Fibroblast of skin of right quadriceps (primary cell): ENCODE data around the gene MAP1LC3A.
A peak's percentile ranks its signal among the peaks of the same experiment; 100 is the strongest.
"Not testable (repeated sequence)": the region's sequence is repeated elsewhere in the genome, so short reads cannot be mapped to it uniquely, and the experiment has no call there.

Experiments
- DNase-seq: peaks from one replicate; pipeline ENCODE4 v3.0.0-alpha.2; 2013

Gene MAP1LC3A

GRCh38 chr20:34558320-34559218, at the start of gene MAP1LC3A:
Gene MAP1LC3A (plus strand): TSS chr20:34558718. CDS start chr20:34558869, 151 bp downstream.
- peak; percentile 97 for DNase-seq

GRCh38 chr20:34510575-34510974, 47.9 kb upstream of the MAP1LC3A start:
- no peak for DNase-seq

- DNase-seq, result no peak
Observed at GRCh38 chr20:34511891-34512265, 46.6 kb upstream of the MAP1LC3A start.

- DNase-seq, result no peak
Observed at GRCh38 chr20:34512266-34512954, 46.1 kb upstream of the MAP1LC3A start.

GRCh38 chr20:34512955-34513419, 45.5 kb upstream of the MAP1LC3A start:
- DNase-seq, result no peak

GRCh38 chr20:34514034-34514433, 44.5 kb upstream of the MAP1LC3A start:
- DNase-seq, result not testable (repeated sequence)

- DNase-seq, result peak; percentile 8
Observed at GRCh38 chr20:34514897-34515483, 43.5 kb upstream of the MAP1LC3A start.

- peak; percentile 36 for DNase-seq
Observed at GRCh38 chr20:34515484-34516246, 42.9 kb upstream of the MAP1LC3A start.

- peak; percentile 96 for DNase-seq
Observed at GRCh38 chr20:34516247-34517113, 42.0 kb upstream of the MAP1LC3A start, which contains the start of gene DYNLRB1. Gene DYNLRB1 (plus strand): TSS chr20:34516422. CDS start chr20:34516459, 37 bp downstream.

GRCh38 chr20:34517114-34517505, 41.4 kb upstream of the MAP1LC3A start:
- DNase-seq, result no peak

GRCh38 chr20:34518863-34519262, 39.7 kb upstream of the MAP1LC3A start:
- DNase-seq, result not testable (repeated sequence)

GRCh38 chr20:34519841-34520240, 38.7 kb upstream of the MAP1LC3A start:
- not testable (repeated sequence) for DNase-seq

GRCh38 chr20:34522969-34523871, 35.3 kb upstream of the MAP1LC3A start:
- DNase-seq, result peak; percentile 59

GRCh38 chr20:34524426-34524825, 34.1 kb upstream of the MAP1LC3A start:
- DNase-seq, result no peak

GRCh38 chr20:34525342-34525708, 33.2 kb upstream of the MAP1LC3A start:
- no peak for DNase-seq

- DNase-seq, result peak; percentile 95
Observed at GRCh38 chr20:34525709-34526416, 32.7 kb upstream of the MAP1LC3A start.

GRCh38 chr20:34526466-34526865, 32.1 kb upstream of the MAP1LC3A start:
- DNase-seq, result no peak

- DNase-seq, result no peak
Observed at GRCh38 chr20:34527016-34527415, 31.5 kb upstream of the MAP1LC3A start.

- DNase-seq, result no peak
Observed at GRCh38 chr20:34528921-34529297, 29.6 kb upstream of the MAP1LC3A start.

GRCh38 chr20:34529742-34530141, 28.8 kb upstream of the MAP1LC3A start:
- DNase-seq, result no peak
